Tibial nerve (tissue), 4 donors: ENCODE results near the gene FRYL.

Experiments used
- CTCF ChIP-seq, 5 experiments: fragments of 200-600 bp in 3 of 5; fragments of 450-650 bp in 2 of 5; sonication (generic) in 3 of 5; IDR thresholded peaks; one replicate each; pipeline ENCODE4 v1.5.1; 2016 to 2019; ENCODE audit warnings: antibody characterized with exemption in 5 of 5, mild to moderate bottlenecking in 3 of 5, moderate library complexity in 2 of 5
- EP300 ChIP-seq, 2 donors: sonication (generic); formaldehyde crosslinking; IDR thresholded peaks; one replicate each; pipeline ENCODE4 v1.6.1; 2017; ENCODE audit warnings: antibody characterized with exemption in 2 of 2, mild to moderate bottlenecking in 1 of 2

- TF ChIP-seq EP300 (IDR thresholded peaks at IDR 0.05) (no peak), CTCF (IDR thresholded peaks at IDR 0.05) (no peak)
Observed at GRCh38 chr4:48687313-48688051, 92.6 kb downstream of the FRYL start.
